ENCODE measurements around the gene BDKRB1. TPM values are rescaled to one million over a fixed set of nuclear protein-coding genes. Genes with fewer than 3 reads are reported as not detected.

The BDKRB1 gene
- total RNA-seq, 3 donors from 2014 or later (not counting 1 experiment from before 2014, with no cell fraction given) = not detected

DNA sequence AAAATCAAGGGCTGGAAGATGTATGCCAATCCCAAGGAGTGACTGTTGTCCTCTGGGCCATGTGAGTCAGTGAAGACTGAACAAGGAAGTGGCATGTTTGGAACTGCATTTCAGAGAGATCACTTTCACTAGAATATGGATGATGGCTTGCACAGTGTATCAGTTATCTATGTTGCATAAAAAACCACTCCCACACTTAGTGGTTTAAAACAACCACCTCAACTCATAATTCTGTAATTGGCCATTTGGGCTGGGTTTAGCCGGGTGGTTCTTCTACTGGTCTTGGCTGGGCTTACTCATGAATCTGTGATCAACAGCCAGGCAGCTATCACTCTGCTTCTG lies 15.4 kb downstream of the BDKRB1 start:
- ATAC-seq = no peak
- 96% methylated on average over 1 of the region's 1 CpG for WGBS (ENCODE audit: insufficient coverage)
- TF ChIP-seq, protein P1, sequence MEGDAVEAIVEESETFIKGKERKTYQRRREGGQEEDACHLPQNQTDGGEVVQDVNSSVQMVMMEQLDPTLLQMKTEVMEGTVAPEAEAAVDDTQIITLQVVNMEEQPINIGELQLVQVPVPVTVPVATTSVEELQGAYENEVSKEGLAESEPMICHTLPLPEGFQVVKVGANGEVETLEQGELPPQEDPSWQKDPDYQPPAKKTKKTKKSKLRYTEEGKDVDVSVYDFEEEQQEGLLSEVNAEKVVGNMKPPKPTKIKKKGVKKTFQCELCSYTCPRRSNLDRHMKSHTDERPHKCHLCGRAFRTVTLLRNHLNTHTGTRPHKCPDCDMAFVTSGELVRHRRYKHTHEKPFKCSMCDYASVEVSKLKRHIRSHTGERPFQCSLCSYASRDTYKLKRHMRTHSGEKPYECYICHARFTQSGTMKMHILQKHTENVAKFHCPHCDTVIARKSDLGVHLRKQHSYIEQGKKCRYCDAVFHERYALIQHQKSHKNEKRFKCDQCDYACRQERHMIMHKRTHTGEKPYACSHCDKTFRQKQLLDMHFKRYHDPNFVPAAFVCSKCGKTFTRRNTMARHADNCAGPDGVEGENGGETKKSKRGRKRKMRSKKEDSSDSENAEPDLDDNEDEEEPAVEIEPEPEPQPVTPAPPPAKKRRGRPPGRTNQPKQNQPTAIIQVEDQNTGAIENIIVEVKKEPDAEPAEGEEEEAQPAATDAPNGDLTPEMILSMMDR (IDR thresholded peaks at IDR 0.05) = no peak
- intact Hi-C loops (cut with micrococcal nuclease) = no loop called here
- H3K36me3 ChIP-seq (ENCODE audit: control insufficient read depth, insufficient read depth, low read length) = no peaks in the 10 kb centered on the region
- no peaks in the 10 kb centered on the region for H3K27me3 ChIP-seq (ENCODE audit: control insufficient read depth, insufficient read depth, low read length)
- Mint-ChIP-seq H3K9me3 (no peaks in the 10 kb centered on the region), H3K27me3 (ENCODE audit: low read depth in 2 of 2) (peaks cover 4 to 8% of the 10 kb centered on the region in 2 donors), H3K4me3 (no peak overlapping the region), H3K4me1 (no peaks in the 10 kb centered on the region), H3K27ac (no peak overlapping the region), H3K36me3 (no peaks in the 10 kb centered on the region)
- DNase-seq = no peak
- H3K27ac ChIP-seq (ENCODE audit: low read length) = no peak overlapping the region
- H3K4me1 ChIP-seq (ENCODE audit: control insufficient read depth, insufficient read depth, low read length) = no peaks in the 10 kb centered on the region
- H3K9me3 ChIP-seq (ENCODE audit: control insufficient read depth, insufficient read depth, low read length) = no peaks in the 10 kb centered on the region
- no peak overlapping the region for H3K4me3 ChIP-seq (ENCODE audit: low read length)

DNA sequence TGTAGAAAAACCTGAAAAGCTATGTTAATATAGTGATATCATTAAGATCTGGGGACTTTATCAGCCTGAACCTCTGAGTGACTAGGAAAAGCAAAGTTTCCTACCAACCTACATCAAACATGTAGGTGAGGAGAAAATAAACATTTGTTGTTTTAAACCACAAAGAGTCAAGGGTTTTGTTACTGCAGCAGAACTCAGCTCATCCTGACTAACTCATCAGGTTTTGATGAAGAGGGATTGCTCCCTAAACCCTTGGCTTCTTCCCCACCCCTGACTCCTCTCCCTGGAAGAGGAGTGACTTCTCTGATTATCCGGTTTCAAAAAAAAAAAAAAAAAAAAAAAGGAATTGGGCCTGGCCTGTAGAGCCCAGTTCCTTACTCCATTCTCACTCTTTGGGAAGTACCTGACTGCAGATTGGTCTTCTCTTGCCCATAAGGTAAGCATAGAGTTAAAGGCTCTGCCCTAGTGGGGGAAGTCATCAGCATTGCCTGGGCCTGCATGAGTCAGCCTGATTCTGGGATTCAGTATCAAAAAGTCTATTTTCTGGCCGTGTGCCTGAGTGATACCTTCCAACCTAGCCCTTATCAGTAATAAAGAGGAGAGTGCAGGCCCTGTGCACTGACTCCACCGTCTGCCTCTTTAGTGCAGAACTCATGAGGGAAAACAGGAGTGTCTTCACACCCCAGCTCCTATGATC lies 16.9 kb downstream of the BDKRB1 start:
- H3K4me3 ChIP-seq (ENCODE audit: low read length) = no peak overlapping the region
- H3K27ac ChIP-seq (ENCODE audit: low read length) = no peak overlapping the region
- Mint-ChIP-seq H3K27ac (no peak overlapping the region), H3K4me3 (no peak overlapping the region), H3K9me3 (no peaks in the 10 kb centered on the region), H3K27me3 (ENCODE audit: low read depth in 2 of 2) (peaks cover 0 to 3% of the 10 kb centered on the region in 2 donors), H3K4me1 (no peaks in the 10 kb centered on the region), H3K36me3 (no peaks in the 10 kb centered on the region)
- ATAC-seq (no peak), DNase-seq (no peak)
- no peaks in the 10 kb centered on the region for H3K27me3 ChIP-seq (ENCODE audit: control insufficient read depth, insufficient read depth, low read length)
- no peaks in the 10 kb centered on the region for H3K36me3 ChIP-seq (ENCODE audit: control insufficient read depth, insufficient read depth, low read length)
- 86% methylated on average over 1 of the region's 3 CpGs for WGBS (ENCODE audit: insufficient coverage)
- H3K9me3 ChIP-seq (ENCODE audit: control insufficient read depth, insufficient read depth, low read length) = peaks cover 5% of the 10 kb centered on the region
- TF ChIP-seq, protein P1 (IDR thresholded peaks at IDR 0.05) = no peak
- intact Hi-C loops (cut with micrococcal nuclease) = no loop called here
- H3K4me1 ChIP-seq (ENCODE audit: control insufficient read depth, insufficient read depth, low read length) = no peaks in the 10 kb centered on the region

DNA sequence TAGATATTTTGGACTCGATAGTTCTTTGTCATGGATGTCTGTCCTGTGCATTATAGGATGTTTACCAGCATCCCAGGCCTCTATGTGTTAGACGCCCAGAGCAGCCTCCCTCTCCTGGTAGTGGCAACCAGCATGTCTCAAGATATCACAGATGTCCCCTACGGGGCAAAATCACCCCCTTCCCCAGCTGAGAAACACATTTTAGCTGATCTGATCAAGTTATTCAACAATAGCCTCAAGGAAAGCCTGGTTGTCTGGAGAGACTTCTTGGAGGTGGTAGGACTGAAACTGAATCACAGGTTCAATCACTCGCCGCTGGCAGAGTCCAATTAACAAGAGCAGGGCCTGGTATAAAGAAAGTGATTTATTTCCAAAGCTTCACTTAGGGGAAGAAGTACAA lies 17.6 kb downstream of the BDKRB1 start:
- Mint-ChIP-seq H3K4me1 (no peaks in the 10 kb centered on the region), H3K9me3 (no peaks in the 10 kb centered on the region), H3K36me3 (no peaks in the 10 kb centered on the region), H3K27ac (no peak overlapping the region), H3K27me3 (ENCODE audit: low read depth in 2 of 2) (peaks cover 0 to 3% of the 10 kb centered on the region in 2 donors), H3K4me3 (no peak overlapping the region)
- TF ChIP-seq, protein P1 (IDR thresholded peaks at IDR 0.05) = no peak
- Histone ChIP-seq H3K4me1 (ENCODE audit: control insufficient read depth, insufficient read depth, low read length) (no peaks in the 10 kb centered on the region), H3K9me3 (ENCODE audit: control insufficient read depth, insufficient read depth, low read length) (peaks cover 10% of the 10 kb centered on the region), H3K36me3 (ENCODE audit: control insufficient read depth, insufficient read depth, low read length) (no peaks in the 10 kb centered on the region), H3K4me3 (ENCODE audit: low read length) (no peak overlapping the region), H3K27me3 (ENCODE audit: control insufficient read depth, insufficient read depth, low read length) (no peaks in the 10 kb centered on the region), H3K27ac (ENCODE audit: low read length) (no peak overlapping the region)
- DNase-seq (no peak), ATAC-seq (no peak)
- intact Hi-C loops (cut with micrococcal nuclease) = no loop called here
- 92% methylated on average over 5 of the region's 5 CpGs for WGBS (ENCODE audit: insufficient coverage)

DNA sequence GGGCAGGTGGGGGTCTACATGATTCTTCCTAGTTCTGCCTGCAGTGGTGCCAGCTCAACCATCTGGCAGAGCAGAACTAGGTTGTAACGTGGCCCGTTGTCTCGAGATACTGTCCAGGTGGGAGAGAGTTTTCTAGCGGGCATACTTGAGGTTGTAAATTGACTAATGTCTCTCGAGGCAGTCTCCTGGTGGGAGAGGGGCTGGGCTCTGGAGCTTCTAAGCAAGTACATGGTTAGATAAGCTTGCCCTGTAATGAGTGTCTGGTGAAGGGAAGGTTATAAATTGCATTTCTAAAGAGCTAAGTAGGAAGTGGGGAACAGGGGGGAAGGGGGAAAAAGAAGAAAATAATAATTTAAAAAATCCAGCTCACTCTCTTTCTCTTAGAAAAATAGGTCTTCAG lies 18.1 kb downstream of the BDKRB1 start:
- DNase-seq (no peak), ATAC-seq (no peak)
- H3K27ac ChIP-seq (ENCODE audit: low read length) = no peak overlapping the region
- H3K27me3 Mint-ChIP-seq (ENCODE audit: low read depth in 2 of 2) = peaks cover 0 to 3% of the 10 kb centered on the region in 2 donors
- no peak overlapping the region for H3K4me3 Mint-ChIP-seq
- intact Hi-C loops (cut with micrococcal nuclease) = no loop called here
- no peaks in the 10 kb centered on the region for H3K27me3 ChIP-seq (ENCODE audit: control insufficient read depth, insufficient read depth, low read length)
- no peak overlapping the region for H3K27ac Mint-ChIP-seq
- no peak overlapping the region for H3K4me3 ChIP-seq (ENCODE audit: low read length)
- H3K36me3 Mint-ChIP-seq = no peaks in the 10 kb centered on the region
- no peaks in the 10 kb centered on the region for H3K4me1 ChIP-seq (ENCODE audit: control insufficient read depth, insufficient read depth, low read length)
- TF ChIP-seq, protein P1 (IDR thresholded peaks at IDR 0.05) = no peak
- peaks cover 10% of the 10 kb centered on the region for H3K9me3 ChIP-seq (ENCODE audit: control insufficient read depth, insufficient read depth, low read length)
- WGBS (ENCODE audit: insufficient coverage) = 84% methylated on average over 5 of the region's 5 CpGs
- no peaks in the 10 kb centered on the region for H3K36me3 ChIP-seq (ENCODE audit: control insufficient read depth, insufficient read depth, low read length)
- no peaks in the 10 kb centered on the region for H3K9me3 Mint-ChIP-seq
- no peaks in the 10 kb centered on the region for H3K4me1 Mint-ChIP-seq

Measured in natural killer cell (primary cell).